HEK293 (cell line): ENCODE results near the gene PLCB1.

Source experiments
- CTCF ChIA-PET: fragments of 350-600 bp; formaldehyde crosslinking; extraction: SDS; loops from one replicate; lab custom pipeline; 2021; ENCODE audit warnings: antibody characterized with exemption; lab: Yijun Ruan, JAX
- POLR2A ChIA-PET: fragments of 300-600 bp; formaldehyde crosslinking; extraction: SDS; loops from one replicate; lab custom pipeline; 2020; ENCODE audit warnings: antibody characterized with exemption, inconsistent platforms; lab: Yijun Ruan, JAX
- H3K27ac ChIP-seq: fragments of 200-500 bp; sonication (Bioruptor generic); 2 replicates; pipeline ENCODE4 v1.5.1; 2014; ENCODE audit warnings: low read depth, low read length, control low read depth, inconsistent platforms; ENCODE audit errors: extremely low read depth
- H3K36me3 ChIP-seq, 2 experiments: fragments of 200-500 bp in 1 of 2; sonication (Bioruptor generic) in 1 of 2; 1 replicate in 1 of 2; 2 replicates in 1 of 2; pipeline ENCODE4 v1.5.1; 2014 to 2017; ENCODE audit warnings: inconsistent platforms in 2 of 2, low read length in 2 of 2; ENCODE audit not compliant: control insufficient read depth in 2 of 2, insufficient read depth in 1 of 2
- H3K4me1 ChIP-seq: fragments of 200-500 bp; sonication (Bioruptor generic); 2 replicates; pipeline ENCODE4 v1.5.1; 2014; ENCODE audit warnings: mild to moderate bottlenecking, low read length, inconsistent platforms; ENCODE audit not compliant: control insufficient read depth, insufficient read depth
- H3K4me3 ChIP-seq: 2 replicates; pipeline ENCODE4 v1.5.1; 2011; ENCODE audit warnings: low read depth, mild to moderate bottlenecking, control low read depth, low read length, moderate library complexity
- H3K9me3 ChIP-seq: fragments of 200-500 bp; sonication (Bioruptor generic); 2 replicates; pipeline ENCODE4 v1.5.1; 2014; ENCODE audit warnings: low read depth, low read length, inconsistent platforms; ENCODE audit not compliant: control insufficient read depth, insufficient read depth
- KLF7 ChIP-seq: fragments of 450-650 bp; formaldehyde crosslinking; IDR thresholded peaks from 2 replicates; pipeline ENCODE4 v1.5.1; 2016; ENCODE audit warnings: missing biosample characterization, missing genetic modification characterization, borderline replicate concordance
- YY2 ChIP-seq: fragments of 450-650 bp; formaldehyde crosslinking; IDR thresholded peaks from 2 replicates; pipeline ENCODE4 v1.5.1; 2016; ENCODE audit warnings: missing biosample characterization, missing genetic modification characterization
- ZNF155 ChIP-seq: fragments of 450-650 bp; formaldehyde crosslinking; IDR thresholded peaks from 2 replicates; pipeline ENCODE4 v1.5.1; 2016; ENCODE audit warnings: missing biosample characterization, missing genetic modification characterization
- ZNF239 ChIP-seq: fragments of 450-650 bp; formaldehyde crosslinking; IDR thresholded peaks from 2 replicates; pipeline ENCODE4 v1.5.1; 2016; ENCODE audit warnings: missing biosample characterization, missing genetic modification characterization
- ZNF341 ChIP-seq: fragments of 450-650 bp; formaldehyde crosslinking; IDR thresholded peaks from 2 replicates; pipeline ENCODE4; 2016; ENCODE audit warnings: low read depth, missing biosample characterization, missing genetic modification characterization
- ZNF544 ChIP-seq: fragments of 450-650 bp; formaldehyde crosslinking; IDR thresholded peaks from 2 replicates; pipeline ENCODE4 v1.5.0; 2017; ENCODE audit warnings: missing biosample characterization, missing genetic modification characterization
- ZNF558 ChIP-seq: fragments of 450-650 bp; formaldehyde crosslinking; IDR thresholded peaks from 2 replicates; pipeline ENCODE4 v1.5.1; 2016; ENCODE audit warnings: missing biosample characterization, missing genetic modification characterization
- ZNF561 ChIP-seq: fragments of 450-650 bp; IDR thresholded peaks from 2 replicates; pipeline ENCODE4 v1.5.1; 2018; ENCODE audit warnings: missing biosample characterization, missing genetic modification characterization, borderline replicate concordance
- ZNF600 ChIP-seq: fragments of 450-650 bp; formaldehyde crosslinking; IDR thresholded peaks from 2 replicates; pipeline ENCODE4 v1.5.1; 2016; ENCODE audit warnings: missing biosample characterization, missing genetic modification characterization
- TF ChIP-seq, protein P1 (sequence below): fragments of 450-650 bp; formaldehyde crosslinking; IDR thresholded peaks from 2 replicates; pipeline ENCODE4 v1.5.1; 2016; ENCODE audit warnings: missing biosample characterization, missing genetic modification characterization
- TF ChIP-seq, protein P2 (sequence below): fragments of 450-650 bp; formaldehyde crosslinking; IDR thresholded peaks from 2 replicates; pipeline ENCODE4 v1.5.1; 2017; ENCODE audit warnings: missing biosample characterization, missing genetic modification characterization
- TF ChIP-seq, protein P3 (sequence below): fragments of 450-650 bp; formaldehyde crosslinking; IDR thresholded peaks from 2 replicates; pipeline ENCODE4 v1.5.1; 2016; ENCODE audit warnings: missing biosample characterization, missing genetic modification characterization
- TF ChIP-seq, protein P4 (sequence below): fragments of 450-650 bp; formaldehyde crosslinking; conservative IDR thresholded peaks from 2 replicates; pipeline ENCODE4 v1.5.1; 2016; ENCODE audit warnings: low read depth, missing biosample characterization, missing genetic modification characterization

PLCB1 gene

DNA sequence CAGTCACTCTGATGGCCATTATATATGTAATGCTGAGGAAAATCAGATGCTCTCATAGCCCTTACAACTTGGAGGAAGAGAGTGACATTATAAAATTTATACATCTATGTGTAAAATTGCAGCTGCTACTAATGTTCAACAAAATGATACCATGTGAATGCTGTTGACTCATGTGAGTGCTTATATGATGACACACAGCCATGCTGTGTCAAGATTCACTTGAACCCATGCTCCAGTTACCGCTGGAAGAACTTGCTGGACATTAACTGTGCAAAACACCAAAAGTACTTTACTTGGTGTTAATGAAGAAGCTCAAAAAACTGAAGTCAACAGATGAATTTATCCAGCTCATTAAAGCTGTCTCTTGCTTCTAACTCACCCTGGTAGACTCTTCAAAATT is 617.9 kb downstream of the PLCB1 start:
- H3K9me3 ChIP-seq, result no peaks in the 10 kb centered on the region
- H3K27ac ChIP-seq, result no peak overlapping the region
- TF ChIP-seq, protein P1, sequence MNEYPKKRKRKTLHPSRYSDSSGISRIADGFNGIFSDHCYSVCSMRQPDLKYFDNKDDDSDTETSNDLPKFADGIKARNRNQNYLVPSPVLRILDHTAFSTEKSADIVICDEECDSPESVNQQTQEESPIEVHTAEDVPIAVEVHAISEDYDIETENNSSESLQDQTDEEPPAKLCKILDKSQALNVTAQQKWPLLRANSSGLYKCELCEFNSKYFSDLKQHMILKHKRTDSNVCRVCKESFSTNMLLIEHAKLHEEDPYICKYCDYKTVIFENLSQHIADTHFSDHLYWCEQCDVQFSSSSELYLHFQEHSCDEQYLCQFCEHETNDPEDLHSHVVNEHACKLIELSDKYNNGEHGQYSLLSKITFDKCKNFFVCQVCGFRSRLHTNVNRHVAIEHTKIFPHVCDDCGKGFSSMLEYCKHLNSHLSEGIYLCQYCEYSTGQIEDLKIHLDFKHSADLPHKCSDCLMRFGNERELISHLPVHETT (tag by site-specific recombination), result no peak
- no peak for TF ChIP-seq KLF7
- TF ChIP-seq YY2 (tag by site-specific recombination), result no peak
- no peak for TF ChIP-seq ZNF155 (tag by site-specific recombination)
- no peak for TF ChIP-seq ZNF558 (tag by site-specific recombination)
- TF ChIP-seq ZNF341 (tag by site-specific recombination), result no peak
- TF ChIP-seq, protein P2, sequence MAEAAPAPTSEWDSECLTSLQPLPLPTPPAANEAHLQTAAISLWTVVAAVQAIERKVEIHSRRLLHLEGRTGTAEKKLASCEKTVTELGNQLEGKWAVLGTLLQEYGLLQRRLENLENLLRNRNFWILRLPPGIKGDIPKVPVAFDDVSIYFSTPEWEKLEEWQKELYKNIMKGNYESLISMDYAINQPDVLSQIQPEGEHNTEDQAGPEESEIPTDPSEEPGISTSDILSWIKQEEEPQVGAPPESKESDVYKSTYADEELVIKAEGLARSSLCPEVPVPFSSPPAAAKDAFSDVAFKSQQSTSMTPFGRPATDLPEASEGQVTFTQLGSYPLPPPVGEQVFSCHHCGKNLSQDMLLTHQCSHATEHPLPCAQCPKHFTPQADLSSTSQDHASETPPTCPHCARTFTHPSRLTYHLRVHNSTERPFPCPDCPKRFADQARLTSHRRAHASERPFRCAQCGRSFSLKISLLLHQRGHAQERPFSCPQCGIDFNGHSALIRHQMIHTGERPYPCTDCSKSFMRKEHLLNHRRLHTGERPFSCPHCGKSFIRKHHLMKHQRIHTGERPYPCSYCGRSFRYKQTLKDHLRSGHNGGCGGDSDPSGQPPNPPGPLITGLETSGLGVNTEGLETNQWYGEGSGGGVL (tag by site-specific recombination), result no peak
- no peak for TF ChIP-seq ZNF544 (tag by site-specific recombination)
- TF ChIP-seq, all 188 proteins: peak for 0
- POLR2A ChIA-PET, result no interaction called here
- CTCF ChIA-PET, result interaction anchor here (0.6 to 3.0 kb wide), 11 partner anchors 8 to 1408 kb away, joined by 3 to 24 read pairs (median 4); no protein-coding TSS in a partner anchor
- no peaks in the 10 kb centered on the region; a peak in 1 of 3 replicates for H3K36me3 ChIP-seq
- H3K4me1 ChIP-seq, result no peaks in the 10 kb centered on the region
- H3K4me3 ChIP-seq, result no peak overlapping the region

DNA sequence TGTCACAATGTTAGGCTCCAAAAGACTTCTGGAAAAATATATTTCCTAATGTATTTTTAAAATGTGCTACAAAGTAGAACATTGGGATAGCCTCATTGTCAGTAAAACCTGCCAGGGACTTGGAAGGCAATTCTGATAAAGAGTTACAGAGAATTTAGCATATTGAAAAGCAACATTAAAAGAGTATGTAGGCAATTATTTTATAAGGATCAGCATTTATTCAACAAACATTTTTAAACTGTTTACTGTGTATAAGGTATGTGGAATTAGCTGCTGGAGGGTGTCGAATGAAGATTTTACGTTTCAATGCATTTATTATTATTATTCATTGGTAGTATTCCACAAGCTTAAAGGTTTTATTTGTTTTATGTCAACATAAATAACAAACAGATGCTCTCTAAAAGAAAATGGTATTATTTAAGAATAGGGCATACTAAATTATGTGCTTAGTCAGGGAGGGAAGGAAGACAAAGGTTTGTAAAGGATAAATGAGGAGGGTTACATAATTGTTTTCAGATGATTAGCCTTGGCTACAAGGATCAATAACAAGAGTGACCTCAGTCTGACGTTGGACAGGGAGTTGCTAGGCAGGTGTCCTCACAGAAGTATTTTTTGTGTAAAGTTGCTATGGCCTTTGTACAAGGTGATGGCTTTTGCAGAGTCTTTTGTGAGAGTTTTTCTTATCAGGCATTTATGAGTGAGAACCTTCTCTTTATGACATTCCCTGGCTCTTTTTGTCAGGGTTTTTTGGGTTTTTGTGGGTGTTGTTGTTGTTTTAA is 623.5 kb downstream of the PLCB1 start:
- POLR2A ChIA-PET, result no interaction called here
- no peak overlapping the region for H3K4me3 ChIP-seq
- TF ChIP-seq, protein P3, sequence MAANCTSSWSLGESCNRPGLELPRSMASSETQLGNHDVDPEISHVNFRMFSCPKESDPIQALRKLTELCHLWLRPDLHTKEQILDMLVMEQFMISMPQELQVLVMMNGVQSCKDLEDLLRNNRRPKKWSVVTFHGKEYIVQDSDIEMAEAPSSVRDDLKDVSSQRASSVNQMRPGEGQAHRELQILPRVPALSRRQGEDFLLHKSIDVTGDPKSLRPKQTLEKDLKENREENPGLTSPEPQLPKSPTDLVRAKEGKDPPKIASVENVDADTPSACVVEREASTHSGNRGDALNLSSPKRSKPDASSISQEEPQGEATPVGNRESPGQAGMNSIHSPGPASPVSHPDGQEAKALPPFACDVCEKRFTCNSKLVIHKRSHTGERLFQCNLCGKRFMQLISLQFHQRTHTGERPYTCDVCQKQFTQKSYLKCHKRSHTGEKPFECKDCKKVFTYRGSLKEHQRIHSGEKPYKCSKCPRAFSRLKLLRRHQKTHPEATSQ (tag by site-specific recombination), result no peak
- no peak for TF ChIP-seq ZNF561 (tag by site-specific recombination)
- H3K4me1 ChIP-seq, result no peaks in the 10 kb centered on the region
- CTCF ChIA-PET, result interaction anchor here (0.6 to 2.3 kb wide), 3 partner anchors 34 to 666 kb away, joined by 3 to 9 read pairs (median 3); no protein-coding TSS in a partner anchor
- H3K36me3 ChIP-seq, result peaks cover 0 to 2% of the 10 kb centered on the region in 2 experiments; a peak in 2 of 3 replicates
- H3K9me3 ChIP-seq, result no peaks in the 10 kb centered on the region
- no peak overlapping the region for H3K27ac ChIP-seq

DNA sequence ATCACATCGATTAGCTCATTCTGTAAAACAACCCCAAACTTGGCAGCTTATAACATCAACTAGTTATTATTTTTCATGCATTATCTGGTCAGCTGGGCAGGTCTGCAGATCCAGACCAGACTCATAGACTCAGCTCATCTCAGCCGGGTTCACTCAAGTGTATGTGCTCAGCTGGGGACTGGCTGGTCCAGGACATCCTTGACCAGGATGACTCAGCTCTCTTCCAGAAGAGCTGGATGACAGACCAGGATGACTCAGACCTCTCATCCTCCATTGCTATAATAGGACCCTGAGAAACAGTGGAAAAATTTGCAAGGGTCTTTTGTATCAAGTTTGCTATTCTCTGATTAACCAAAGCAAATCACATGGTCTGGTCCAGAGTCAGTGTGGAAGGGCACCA is 624.3 kb downstream of the PLCB1 start:
- no peaks in the 10 kb centered on the region for H3K4me1 ChIP-seq
- H3K36me3 ChIP-seq, result peaks cover 0 to 6% of the 10 kb centered on the region in 2 experiments; a peak in 2 of 3 replicates
- H3K27ac ChIP-seq, result no peak overlapping the region
- H3K9me3 ChIP-seq, result no peaks in the 10 kb centered on the region
- no peak overlapping the region for H3K4me3 ChIP-seq
- TF ChIP-seq ZNF239 (tag by site-specific recombination) (no peak), ZNF600 (peak; percentile 66; the same call in 1 of the 2 replicates)
- TF ChIP-seq, protein P1 (tag by site-specific recombination), result no peak
- TF ChIP-seq, protein P4, sequence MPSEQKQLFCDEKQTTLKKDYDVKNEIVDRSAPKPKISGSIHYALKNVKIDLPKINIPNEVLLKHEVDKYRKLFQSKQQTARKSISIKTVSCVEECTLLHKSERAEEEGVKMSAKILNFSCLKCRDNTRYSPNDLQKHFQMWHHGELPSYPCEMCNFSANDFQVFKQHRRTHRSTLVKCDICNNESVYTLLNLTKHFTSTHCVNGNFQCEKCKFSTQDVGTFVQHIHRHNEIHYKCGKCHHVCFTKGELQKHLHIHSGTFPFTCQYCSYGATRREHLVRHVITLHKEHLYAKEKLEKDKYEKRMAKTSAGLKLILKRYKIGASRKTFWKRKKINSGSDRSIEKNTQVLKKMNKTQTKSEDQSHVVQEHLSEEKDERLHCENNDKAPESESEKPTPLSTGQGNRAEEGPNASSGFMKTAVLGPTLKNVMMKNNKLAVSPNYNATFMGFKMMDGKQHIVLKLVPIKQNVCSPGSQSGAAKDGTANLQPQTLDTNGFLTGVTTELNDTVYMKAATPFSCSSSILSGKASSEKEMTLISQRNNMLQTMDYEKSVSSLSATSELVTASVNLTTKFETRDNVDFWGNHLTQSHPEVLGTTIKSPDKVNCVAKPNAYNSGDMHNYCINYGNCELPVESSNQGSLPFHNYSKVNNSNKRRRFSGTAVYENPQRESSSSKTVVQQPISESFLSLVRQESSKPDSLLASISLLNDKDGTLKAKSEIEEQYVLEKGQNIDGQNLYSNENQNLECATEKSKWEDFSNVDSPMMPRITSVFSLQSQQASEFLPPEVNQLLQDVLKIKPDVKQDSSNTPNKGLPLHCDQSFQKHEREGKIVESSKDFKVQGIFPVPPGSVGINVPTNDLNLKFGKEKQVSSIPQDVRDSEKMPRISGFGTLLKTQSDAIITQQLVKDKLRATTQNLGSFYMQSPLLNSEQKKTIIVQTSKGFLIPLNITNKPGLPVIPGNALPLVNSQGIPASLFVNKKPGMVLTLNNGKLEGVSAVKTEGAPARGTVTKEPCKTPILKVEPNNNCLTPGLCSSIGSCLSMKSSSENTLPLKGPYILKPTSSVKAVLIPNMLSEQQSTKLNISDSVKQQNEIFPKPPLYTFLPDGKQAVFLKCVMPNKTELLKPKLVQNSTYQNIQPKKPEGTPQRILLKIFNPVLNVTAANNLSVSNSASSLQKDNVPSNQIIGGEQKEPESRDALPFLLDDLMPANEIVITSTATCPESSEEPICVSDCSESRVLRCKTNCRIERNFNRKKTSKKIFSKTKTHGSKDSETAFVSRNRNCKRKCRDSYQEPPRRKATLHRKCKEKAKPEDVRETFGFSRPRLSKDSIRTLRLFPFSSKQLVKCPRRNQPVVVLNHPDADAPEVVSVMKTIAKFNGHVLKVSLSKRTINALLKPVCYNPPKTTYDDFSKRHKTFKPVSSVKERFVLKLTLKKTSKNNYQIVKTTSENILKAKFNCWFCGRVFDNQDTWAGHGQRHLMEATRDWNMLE (tag by site-specific recombination), result no peak
- POLR2A ChIA-PET, result interaction anchor here (0.6 kb wide), 1 partner anchor 312 kb away, joined by 4 read pairs; no protein-coding TSS in a partner anchor
- CTCF ChIA-PET, result interaction anchor here (1.0 to 2.3 kb wide), 3 partner anchors 33 to 711 kb away, joined by 3 to 9 read pairs (median 6); no protein-coding TSS in a partner anchor
